ENCODE results near the gene PANX2.
A peak's percentile ranks its signal among the peaks of the same experiment; 100 is the strongest.
"Not testable (repeated sequence)": the region's sequence is repeated elsewhere in the genome, so short reads cannot be mapped to it uniquely, and the experiment has no call there.

Gene PANX2

DNA sequence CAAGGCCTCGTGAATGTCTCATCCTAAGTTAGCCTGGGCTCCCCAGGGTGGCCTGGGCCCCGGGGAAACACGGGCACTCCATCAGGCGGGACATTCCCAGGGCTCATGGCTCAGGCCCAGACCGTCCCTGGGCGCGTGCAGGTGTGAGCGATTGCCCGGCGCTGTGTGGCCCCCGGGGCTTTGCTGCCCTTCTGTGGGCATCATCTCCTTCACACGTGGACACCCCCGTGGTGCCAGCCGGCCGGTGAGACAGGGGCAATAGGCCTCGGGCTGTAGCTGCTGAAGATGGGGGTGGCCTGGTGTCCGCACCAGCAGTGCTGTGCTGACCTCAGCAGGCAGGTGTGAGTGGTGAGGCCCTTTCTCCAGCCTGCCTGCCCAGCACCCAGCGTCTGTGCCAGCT is 25.7 kb downstream of the PANX2 start:
- no peak overlapping the region for H3K4me3 ChIP-seq (ENCODE audit: low read depth, low read length)

DNA sequence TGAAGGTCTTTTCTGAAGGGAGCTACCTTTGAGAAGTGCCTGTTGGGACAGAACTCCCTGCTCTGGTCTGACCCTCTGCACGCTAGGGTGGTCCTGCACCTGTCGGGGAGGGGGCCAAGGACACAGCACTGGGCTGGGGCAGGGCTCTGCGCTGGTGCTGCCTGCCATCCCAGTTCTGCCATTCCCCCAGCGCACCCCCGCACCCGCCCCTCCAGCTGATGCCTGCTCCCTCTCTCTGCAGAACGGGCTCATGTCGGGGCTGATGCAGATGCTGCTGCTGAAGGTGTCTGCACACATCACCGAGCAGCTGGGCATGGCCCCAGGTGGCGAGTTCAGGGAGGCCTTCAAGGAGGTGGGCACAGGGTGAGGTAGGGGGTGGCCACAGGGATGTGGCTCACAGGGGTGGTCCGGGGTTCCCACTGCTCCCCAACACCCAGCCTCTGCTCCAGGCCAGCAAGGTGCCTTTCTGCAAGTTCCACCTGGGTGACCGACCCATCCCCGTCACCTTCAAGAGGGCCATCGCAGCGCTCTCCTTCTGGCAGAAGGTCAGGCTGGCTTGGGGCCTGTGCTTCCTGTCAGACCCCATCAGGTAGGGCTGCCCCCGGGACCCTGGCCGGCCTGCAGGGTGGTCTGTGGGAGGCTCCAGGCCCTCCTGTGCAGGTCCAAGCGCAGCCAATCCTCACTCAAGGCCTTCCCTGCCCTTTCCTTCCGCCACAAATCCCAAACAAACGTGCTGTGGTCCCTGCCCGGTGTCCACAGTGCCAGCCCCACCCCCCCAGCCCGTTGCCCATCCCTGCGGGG is 26.7 kb downstream of the PANX2 start:
- H3K4me3 ChIP-seq (ENCODE audit: low read depth, low read length), result no peak overlapping the region

DNA sequence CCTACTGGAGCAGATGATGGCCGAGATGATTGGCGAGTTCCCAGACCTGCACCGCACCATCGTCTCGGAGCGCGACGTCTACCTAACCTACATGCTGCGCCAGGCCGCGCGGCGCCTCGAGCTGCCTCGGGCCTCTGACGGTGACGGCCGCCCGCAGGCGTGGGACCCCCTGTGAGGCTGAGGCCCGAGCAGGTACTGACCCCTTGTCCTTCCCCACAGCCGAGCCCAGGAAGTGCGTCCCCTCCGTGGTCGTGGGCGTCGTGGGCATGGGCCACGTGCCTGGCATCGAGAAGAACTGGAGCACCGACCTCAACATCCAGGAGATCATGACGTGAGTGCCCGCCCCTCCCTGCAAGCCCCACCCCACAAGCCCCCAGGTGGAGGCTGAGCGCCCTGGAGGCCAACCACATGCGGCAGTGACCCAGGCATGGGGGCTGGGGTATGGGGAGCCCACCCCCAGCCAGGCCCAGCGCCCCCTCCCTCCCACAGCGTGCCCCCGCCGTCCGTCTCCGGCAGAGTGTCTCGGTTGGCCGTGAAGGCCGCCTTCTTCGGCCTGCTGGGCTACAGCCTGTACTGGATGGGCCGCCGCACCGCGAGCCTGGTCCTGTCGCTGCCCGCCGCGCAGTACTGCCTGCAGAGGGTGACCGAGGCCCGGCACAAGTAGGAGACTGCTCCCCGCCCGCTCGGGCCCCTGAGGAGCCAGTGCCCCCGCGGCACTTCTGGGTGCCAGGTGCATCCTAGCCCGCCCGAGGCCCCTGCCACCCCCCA is 27.5 kb downstream of the PANX2 start:
- no peak overlapping the region for H3K4me3 ChIP-seq (ENCODE audit: low read depth, low read length)

DNA sequence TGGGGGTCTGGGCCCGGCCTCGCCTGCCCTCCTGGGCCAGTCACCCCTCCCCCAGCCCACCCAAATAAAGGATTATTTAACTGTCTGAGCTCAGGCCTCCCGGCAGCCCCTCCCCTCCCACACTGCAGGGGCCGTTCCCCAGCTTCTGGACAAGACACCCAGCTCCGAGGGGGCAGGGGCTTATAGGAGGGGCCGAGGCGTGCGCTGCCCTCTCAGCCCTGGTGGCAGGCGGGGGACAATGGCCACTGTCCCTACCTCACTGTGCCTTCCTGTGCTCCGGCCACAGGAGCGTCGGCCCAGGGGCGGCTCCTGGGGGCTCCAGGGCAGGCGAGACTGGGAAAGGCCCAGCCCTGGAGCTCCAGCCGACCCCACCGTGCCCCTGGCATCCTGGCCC is 28.1 kb downstream of the PANX2 start:
- no peak overlapping the region for H3K4me3 ChIP-seq (ENCODE audit: low read depth, low read length)

DNA sequence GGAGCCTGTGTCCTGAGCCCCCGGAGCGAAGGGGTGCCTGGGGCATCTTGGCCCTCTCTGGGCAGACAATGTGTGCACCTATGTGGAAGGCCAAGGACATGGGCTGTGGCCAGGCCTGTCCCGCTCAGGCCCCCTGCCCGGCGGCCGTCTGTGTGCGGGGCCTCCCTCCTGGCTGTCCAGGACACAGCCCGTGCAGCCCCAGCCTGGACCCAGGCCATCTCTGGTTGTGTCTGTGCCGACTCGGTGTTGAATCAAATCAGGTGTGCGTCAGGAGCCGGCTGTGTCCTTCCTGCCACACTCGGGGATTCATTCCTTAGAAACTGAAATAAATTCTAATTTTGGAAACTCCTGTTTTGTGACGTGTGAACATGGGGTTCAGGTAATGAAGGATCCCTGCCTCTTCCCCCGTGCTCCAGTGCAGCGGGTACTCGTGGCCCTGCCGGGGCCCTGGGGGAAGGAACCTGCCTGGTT is 28.8 kb downstream of the PANX2 start:
- no peak overlapping the region for H3K4me3 ChIP-seq (ENCODE audit: low read depth, low read length)

DNA sequence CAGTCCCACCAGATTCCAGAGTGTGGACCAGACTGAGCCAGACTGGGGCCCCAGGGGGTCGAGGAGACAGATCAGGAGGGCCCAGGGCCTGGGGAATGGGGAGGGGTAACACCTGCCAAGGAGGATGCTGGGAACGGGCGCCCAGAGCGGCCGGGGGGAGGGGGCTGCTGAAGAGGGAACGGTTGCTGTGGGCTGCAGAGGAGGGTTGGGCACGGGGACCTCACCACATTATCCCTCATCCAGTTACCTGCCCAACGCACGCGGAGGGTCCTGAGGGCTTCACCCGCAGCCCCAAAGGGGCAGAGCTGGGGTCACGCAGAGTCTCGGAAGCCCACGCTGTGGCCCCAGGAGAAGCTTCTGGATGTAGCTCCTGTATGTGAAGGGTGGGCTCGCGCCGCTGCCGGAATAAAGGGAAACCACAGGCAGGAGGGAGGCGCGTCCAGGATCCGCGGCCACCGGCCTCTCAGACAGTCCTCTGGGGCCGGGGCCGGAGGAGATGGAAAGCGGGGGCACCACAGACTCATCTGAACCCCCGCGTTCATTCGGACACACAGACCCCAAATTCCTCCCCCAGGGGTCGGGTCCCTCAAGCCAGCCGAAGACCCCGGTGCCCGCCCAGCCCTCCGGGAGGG is 29.4 kb downstream of the PANX2 start:
- H3K4me3 ChIP-seq (ENCODE audit: low read depth, low read length), result peak overlapping the region; percentile 41

DNA sequence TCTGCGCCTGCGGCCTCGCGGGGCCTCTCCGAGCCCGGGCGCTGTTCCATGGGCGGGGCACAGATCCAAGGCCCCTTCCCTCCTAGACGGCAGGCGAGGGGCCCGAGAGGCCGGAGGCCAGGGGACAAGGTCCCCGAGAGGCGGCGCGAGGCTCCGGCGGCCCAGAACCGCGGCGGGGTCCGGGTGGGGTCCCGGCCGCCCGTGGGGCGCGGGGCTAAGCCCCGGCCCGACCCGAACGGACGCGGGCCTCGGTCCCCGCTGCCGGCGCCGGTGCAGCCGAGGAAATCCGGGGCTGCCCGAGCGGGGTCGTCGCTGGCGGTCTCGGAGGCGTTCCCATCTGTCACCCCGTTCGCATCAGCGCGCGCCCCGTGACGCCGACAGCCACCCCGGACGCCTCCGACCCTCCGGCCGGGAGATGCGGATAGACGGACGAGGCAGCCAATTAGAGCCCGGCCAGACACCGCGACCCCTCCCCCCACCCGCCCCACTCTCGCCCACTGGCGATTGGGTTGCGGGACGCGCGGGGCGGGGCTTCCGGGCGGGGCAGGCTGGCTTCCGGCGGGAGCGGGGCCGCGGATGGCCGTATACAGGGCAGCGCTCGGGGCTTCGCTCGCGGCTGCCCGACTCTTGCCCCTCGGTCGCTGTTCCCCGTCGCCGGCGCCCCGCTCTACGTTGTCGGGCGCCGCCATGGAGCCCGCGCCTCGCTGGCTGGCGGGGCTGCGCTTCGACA is 30.1 kb downstream of the PANX2 start, which contains the start of gene SELENOO:
Gene SELENOO, plus strand, starts transcription at position 551 of the 730 bp plus-strand sequence. Its CDS starts 26 bp downstream, at position 577.
- H3K4me3 ChIP-seq (ENCODE audit: low read depth, low read length), result peak within 1 kb of the TSS; percentile 67

DNA sequence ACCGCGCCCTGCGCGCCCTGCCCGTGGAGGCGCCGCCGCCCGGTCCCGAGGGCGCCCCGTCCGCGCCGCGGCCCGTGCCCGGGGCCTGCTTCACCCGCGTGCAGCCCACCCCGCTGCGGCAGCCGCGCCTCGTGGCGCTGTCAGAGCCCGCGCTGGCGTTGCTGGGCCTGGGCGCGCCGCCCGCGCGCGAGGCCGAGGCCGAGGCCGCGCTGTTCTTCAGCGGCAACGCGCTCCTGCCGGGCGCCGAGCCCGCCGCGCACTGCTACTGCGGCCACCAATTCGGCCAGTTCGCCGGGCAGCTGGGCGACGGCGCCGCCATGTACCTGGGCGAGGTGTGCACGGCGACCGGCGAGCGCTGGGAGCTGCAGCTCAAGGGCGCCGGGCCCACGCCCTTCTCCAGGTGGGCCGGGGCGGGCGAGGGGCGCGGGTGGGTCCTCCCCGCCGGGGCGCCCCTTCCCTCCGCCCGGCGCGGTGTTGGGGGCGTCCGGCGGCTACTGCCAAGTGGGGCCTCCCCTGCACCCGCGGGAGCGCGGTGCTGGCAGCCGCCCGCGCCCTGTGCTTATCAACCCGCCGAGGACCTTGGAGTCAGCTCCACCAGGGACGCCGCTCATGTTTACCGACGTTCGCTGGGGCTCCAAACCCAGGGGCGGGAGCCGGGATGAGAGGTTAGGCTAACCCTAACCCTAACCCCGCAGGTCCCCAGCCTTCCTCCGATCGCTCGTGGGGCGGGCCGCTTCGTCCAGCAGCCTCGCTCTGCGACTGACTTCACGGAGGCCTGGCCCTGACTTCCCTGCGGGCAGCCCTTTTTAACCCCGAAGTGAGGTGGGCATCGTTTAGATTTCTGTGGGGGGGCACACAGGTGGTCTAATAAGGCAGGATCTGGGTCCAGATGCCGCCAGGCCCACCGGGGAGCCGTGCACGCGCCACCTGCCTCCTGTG is 30.9 kb downstream of the PANX2 start:
- peak overlapping the region; percentile 67 for H3K4me3 ChIP-seq (ENCODE audit: low read depth, low read length)

DNA sequence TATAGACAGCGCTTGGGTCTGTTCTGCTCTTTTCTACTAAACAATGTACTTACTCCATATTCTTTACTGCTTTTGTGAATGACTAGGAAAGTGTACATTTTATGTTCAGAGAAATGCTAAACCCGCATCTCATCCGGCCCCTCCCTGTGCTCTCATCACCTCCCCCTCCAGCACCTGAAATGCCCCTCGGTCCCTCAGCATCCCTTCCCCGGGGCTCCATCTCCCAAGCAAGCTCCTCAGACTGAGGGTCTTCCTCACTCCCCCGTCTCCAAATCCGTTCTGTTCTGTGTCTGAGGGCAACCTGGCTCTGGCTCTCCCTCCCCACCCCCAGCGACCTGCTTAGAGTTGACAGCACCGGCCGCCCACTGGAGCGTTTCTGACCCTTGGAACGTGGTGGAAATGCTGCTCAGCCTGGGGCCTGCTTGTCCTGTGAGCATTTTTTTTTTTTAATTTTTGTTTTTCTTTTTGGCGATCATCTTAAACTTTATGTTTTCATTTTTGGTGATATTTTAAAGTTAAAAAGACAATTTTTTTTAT is 31.7 kb downstream of the PANX2 start:
- H3K4me3 ChIP-seq (ENCODE audit: low read depth, low read length), result peak overlapping the region; percentile 67

DNA sequence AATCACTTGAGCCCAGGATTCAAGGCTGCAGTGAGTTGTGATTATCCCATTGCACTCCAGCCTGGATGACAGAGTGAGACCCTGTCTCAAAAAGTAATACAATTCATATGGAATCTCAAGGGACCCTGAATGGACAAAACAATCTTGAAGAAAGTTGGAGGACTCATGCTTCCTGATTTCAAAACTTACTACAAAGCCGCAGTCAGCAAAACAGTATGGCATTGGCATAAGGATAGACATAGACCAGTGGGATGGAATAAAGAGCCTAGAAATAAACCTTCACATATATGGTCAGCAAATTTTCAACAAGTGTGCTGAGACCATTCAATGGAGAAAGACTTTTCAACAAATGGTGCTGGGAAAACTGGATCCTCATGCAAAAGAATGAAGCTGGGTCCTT is 32.8 kb downstream of the PANX2 start:
- no peak overlapping the region for H3K4me3 ChIP-seq (ENCODE audit: low read depth, low read length)

DNA sequence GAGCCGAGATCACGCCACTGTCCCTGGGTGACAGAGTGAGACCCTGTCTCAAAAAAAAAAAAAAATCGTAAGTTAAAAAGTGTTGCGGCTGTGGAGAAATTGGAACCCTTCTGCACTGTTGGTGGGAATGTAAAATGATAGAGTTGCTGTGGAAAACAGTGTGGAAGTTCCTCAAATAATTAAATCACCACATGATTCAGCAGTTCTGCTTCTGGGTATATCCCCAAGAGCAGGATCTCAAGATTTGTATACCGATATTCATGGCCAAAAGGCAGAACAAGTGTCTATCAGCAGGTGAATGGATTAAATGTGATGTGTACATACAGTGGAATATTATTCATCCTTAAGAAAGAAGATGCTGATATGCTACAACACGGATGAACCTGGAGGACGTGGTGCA is 34.0 kb downstream of the PANX2 start:
- H3K4me3 ChIP-seq (ENCODE audit: low read depth, low read length), result no peak overlapping the region

DNA sequence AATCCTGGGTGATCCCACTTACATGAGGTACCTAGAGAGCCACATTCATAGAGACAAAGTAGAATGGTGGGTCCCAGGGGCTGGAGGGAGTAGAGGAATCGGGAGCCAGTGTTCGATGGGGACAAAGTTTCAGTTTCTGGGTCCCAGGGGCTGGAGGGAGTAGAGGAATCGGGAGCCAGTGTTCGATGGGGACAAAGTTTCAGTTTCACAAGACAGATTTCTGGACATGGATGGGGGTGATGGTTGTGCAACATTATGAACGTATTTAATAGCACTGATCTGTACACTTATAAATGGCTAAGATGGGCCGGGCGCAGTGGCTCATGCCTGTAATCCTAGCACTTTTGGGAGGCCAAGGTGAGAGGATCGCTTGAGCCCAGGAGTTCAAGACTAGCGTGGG is 34.5 kb downstream of the PANX2 start:
- H3K4me3 ChIP-seq (ENCODE audit: low read depth, low read length), result not testable (repeated sequence)

DNA sequence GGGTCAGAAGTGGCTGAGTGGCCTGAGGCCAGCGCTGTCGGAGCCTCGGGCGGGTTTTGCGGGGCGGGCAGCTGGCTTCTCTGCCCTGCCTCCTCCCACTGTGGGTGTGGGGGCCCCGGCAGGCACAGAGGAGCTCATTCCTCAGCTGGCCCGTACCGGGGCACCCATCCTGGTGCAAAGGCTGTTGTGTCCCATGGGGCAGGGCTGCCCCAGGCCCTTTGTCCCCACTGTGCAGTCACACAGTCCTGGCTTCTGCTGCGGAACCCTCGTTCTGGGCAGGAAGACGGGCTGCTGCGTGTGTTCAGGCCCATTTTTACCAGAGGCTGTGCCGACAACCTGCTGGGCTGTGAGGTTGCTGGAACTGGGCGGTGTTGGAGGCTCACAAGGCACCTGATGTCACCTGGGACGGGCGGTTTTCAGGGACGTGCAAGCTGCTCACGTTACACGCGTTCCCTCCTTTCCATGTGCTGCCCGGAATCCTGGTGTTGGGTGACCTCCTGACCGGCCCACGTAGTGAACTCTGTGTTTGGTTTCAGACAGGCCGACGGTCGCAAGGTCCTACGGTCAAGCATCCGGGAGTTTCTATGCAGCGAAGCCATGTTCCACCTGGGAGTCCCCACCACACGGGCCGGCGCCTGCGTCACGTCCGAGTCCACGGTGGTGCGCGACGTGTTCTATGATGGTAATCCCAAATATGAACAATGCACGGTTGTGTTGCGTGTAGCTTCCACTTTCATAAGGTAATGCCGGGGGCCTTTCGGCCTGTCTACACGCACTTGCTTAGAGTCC is 35.4 kb downstream of the PANX2 start:
- H3K4me3 ChIP-seq (ENCODE audit: low read depth, low read length), result no peak overlapping the region

DNA sequence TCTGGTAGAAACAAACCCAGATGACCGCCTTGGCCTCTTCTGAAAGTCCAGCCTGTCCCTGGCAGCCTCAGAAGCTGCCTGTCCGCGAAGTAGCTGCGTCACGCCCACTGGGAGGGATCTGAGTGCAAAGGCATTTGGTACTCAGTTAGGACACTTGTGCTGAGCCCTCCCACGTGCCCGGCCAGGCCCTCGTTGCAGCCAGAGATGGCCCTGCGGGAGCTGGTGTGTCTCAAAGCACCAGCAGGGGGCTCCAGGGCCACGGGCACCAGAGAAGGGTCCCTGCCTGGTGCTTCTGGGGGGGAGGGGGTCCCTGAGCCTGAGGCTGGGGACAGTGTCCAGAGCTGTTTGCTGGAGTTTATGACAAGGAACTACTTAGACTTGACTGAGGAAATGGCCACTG is 36.1 kb downstream of the PANX2 start:
- no peak overlapping the region for H3K4me3 ChIP-seq (ENCODE audit: low read depth, low read length)

DNA sequence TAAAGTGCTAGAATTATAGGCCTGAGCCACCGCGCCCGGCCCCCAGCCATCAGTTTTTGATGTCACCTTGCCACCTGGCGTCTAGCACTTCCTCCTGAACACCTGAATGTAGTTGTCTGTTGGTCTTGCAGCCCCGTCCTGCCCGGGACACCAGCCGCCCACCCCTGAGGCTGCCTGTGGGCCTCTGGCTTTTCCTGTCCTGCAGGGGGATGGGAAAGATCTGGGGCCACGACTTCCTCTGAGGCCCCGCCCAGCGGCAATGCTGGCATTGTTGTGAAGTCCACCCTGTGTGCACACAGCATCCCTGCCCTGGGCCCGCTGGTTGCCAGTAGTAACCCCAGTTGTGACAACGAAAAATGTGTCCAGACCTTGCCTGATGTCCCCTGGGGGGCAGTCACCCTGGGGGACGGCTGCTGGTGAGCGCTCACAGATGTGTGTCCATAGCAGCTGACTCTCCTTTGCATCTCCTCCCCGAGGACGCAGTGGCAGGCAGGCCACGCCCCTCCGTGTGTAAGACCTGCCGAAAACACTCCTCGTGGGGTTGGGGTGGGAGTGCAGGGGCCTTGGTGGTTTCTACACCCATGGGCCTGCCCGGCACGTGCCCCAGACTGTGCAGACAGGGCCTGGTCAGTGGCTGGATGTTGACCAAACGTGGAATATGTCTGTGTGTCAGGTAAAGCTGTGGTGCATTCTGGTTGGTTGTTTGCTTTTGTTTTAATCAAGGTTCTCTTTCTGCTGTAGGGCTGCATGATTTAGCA is 37.0 kb downstream of the PANX2 start:
- H3K4me3 ChIP-seq (ENCODE audit: low read depth, low read length), result no peak overlapping the region

DNA sequence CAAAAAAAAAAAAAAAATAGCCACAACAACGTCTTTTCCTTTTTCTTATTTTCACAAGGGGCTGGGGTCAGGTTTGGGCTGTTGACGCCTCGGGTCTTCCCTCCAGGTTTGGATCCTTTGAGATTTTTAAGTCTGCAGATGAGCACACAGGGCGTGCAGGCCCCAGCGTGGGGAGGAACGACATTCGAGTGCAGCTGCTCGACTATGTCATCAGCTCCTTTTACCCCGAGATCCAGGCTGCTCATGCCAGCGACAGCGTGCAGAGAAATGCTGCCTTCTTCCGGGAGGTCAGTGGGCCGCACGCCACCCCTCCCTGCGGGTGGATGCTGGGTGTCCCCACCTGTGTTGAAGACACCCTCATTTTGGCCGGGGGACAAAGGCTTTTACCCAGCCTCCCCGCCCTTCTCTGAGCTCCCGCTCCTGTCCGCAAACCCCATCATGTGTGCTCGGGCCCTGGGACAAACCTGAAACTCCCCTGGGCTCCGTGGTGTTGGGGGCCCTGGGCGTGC is 38.0 kb downstream of the PANX2 start:
- no peak overlapping the region for H3K4me3 ChIP-seq (ENCODE audit: low read depth, low read length)

DNA sequence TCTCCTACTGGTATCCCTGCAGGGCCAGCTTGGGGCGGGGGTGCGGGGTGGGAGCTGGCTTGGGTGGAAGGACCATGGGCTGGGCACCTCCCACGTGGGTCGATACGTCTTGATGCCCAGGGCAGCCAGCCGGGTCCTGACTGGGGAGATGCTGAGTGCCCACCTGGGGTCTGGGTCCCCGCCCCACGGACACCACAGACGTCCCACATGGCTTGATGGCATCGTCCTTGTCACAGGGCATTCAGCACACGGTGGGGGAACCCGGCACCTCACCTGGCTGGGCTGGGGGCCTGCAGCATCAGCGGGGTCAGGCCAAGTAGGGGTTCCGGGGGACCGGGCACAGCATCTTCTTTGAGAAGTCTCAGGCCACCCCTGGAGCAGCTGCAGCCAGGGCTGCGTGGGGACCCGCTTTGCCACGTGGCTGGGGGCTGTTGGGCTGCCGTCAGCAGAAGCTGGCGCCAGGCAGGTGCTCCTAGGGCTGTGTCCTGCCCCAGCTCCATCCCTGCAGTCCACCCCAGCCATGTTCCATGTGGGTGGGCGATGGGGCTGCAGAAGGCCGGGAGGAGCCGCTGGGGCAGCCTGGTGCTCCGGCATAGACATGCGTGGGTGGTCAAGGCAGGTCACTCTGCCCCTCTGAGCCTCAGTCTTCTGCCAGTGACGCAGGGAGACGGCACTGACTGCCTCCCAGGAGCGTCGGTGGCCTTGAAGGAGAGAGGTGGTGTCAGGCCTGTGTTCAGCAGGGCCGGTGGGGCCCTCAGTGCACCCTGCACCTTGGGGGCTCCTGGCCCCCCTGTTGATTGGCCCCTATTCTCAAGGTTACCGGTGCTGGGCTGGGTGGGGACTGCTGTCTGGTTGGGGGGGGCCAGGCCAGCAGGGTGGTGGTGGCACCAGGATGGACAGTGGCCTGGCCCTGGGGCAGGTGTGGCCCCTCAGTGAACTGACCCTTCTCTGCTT is 38.7 kb downstream of the PANX2 start:
- H3K4me3 ChIP-seq (ENCODE audit: low read depth, low read length), result no peak overlapping the region

All from iPS-11a (cell line).